Small intestine (tissue), 7 donors: ENCODE data around the gene ABCB7. TPM values are rescaled to one million over a fixed set of nuclear protein-coding genes. Genes with fewer than 3 reads are reported as not detected.
"Not testable (repeated sequence)": the region's sequence is repeated elsewhere in the genome, so short reads cannot be mapped to it uniquely, and the experiment has no call there.

Experiments used
- DNase-seq, 2 donors: peaks; one replicate each; pipeline versions ENCODE4 v3.0.0 to v3.0.0-alpha.2; 2013
- FAIRE-seq: peaks from 2 replicates; lab custom pipeline; 2012; peaks lifted over from hg19 to GRCh38; lab: Jason Lieb, UNC
- H3K27ac ChIP-seq, 3 donors: one replicate each; pipeline ENCODE4 v1.5.1; 2013; ENCODE audit warnings: low read length in 2 of 3, mild to moderate bottlenecking in 2 of 3, control low read depth in 1 of 3, inconsistent platforms in 1 of 3, low read depth in 1 of 3, moderate library complexity in 1 of 3
- H3K27me3 ChIP-seq, 3 donors: one replicate each; pipeline ENCODE4 v1.6.1; 2013; ENCODE audit warnings: low read length in 3 of 3, inconsistent platforms in 1 of 3; ENCODE audit not compliant: control insufficient read depth in 3 of 3, insufficient read depth in 3 of 3
- H3K36me3 ChIP-seq, 3 donors: one replicate each; pipeline ENCODE4 v1.6.1; 2013; ENCODE audit warnings: low read length in 3 of 3, inconsistent platforms in 1 of 3, low read depth in 1 of 3, mild to moderate bottlenecking in 1 of 3, moderate library complexity in 1 of 3; ENCODE audit not compliant: control insufficient read depth in 3 of 3, insufficient read depth in 2 of 3
- H3K4me1 ChIP-seq, 3 donors: one replicate each; pipeline ENCODE4 v1.6.1; 2013; ENCODE audit warnings: low read length in 2 of 3, inconsistent platforms in 1 of 3, low read depth in 1 of 3, mild to moderate bottlenecking in 1 of 3, moderate library complexity in 1 of 3; ENCODE audit not compliant: control insufficient read depth in 3 of 3, insufficient read depth in 2 of 3
- H3K4me3 ChIP-seq, 3 donors: one replicate each; pipeline ENCODE4 v1.5.1; 2013; ENCODE audit warnings: low read length in 3 of 3, control low read depth in 1 of 3, inconsistent platforms in 1 of 3, low read depth in 1 of 3, mild to moderate bottlenecking in 1 of 3, moderate library complexity in 1 of 3
- H3K9me3 ChIP-seq, 2 donors: one replicate each; pipeline ENCODE4 v1.6.1; 2013; ENCODE audit warnings: low read depth in 1 of 2, low read length in 1 of 2; ENCODE audit not compliant: control insufficient read depth in 2 of 2, insufficient read depth in 1 of 2
- WGBS, 3 donors: extraction: QIAGEN DNeasy Blood & Tissue Kit; methylation state at CpG; one replicate each; pipeline ENCODE4 v1.1.7; 2013; 5-methylcytosine and 5-hydroxymethylcytosine counted together
- polyA plus RNA-seq, 4 donors: library from polyadenylated mRNA; stranded (reverse) in 3 of 4; unstranded in 1 of 4; fragments of 200-250 nt in 3 of 4; fragments of 120-200 nt in 1 of 4; gene quantifications; one replicate each; pipeline versions ENCODE4 v1.2.1 to v1.2.3, GENCODE V29; 2013
- donor health status: healthy with polysubstance abuse.
- donor health status: control.
- donor health status: control.
- donor health status: Bipolar disorder and iron deficiency.
- donor health status: healthy.

ABCB7 gene
- polyA plus RNA-seq, 4 donors = 8.1 to 38.9 (median 12.3) TPM

DNA sequence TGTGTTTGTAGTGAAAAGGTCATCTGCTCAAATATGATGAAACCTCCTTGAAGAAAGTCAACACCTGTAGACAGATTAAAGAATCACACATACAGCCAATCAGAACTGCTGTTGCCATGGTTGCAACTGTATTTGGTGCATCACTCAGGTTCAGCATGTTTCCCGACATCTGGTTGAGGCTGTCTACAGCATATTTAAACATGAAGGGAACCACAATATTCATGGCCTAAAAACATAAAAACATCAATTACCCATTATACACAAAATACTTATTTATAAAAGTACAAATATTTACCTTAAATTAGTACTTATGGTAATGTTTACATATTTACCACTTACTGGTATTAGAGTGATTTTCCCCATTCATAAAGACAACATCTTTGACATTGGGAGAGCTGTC lies 79.7 kb downstream of the ABCB7 start:
- FAIRE-seq = no peak
- Histone ChIP-seq H3K27me3 (no peaks in the 10 kb centered on the region), H3K4me1 (no peaks in the 10 kb centered on the region), H3K9me3 (no peaks in the 10 kb centered on the region), H3K4me3 (no peak overlapping the region), H3K27ac (no peak overlapping the region), H3K36me3 (no peaks in the 10 kb centered on the region)
- WGBS, 3 donors = 67 to 88% (median 82%) methylated on average over 1 of the region's 1 CpG
- no peak for DNase-seq

DNA sequence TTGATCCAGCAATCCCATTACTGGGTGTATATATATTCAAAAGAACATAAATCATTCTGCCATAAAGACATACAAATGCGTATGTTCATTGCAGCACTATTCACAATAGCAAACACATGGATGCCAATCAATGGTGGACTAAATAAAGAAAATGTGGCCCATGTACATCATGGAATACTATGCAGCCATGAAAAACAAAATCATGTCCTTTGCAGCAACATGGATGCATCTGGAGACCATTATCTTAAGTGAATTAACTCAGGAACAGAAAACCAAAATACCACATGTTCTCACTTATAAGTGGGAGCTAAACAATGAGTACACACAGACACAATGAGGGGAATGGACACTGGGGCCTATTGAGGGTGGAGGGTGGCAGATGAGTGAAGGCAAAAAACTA lies 81.6 kb downstream of the ABCB7 start:
- no peak for DNase-seq
- no peaks in the 10 kb centered on the region for H3K9me3 ChIP-seq
- FAIRE-seq = no peak
- H3K27me3 ChIP-seq = no peaks in the 10 kb centered on the region
- no peak overlapping the region for H3K4me3 ChIP-seq
- 86 to 95% (median 93%) methylated on average over 1 of the region's 1 CpG for WGBS, 3 donors
- no peak overlapping the region for H3K27ac ChIP-seq
- no peaks in the 10 kb centered on the region for H3K36me3 ChIP-seq
- H3K4me1 ChIP-seq = no peaks in the 10 kb centered on the region

DNA sequence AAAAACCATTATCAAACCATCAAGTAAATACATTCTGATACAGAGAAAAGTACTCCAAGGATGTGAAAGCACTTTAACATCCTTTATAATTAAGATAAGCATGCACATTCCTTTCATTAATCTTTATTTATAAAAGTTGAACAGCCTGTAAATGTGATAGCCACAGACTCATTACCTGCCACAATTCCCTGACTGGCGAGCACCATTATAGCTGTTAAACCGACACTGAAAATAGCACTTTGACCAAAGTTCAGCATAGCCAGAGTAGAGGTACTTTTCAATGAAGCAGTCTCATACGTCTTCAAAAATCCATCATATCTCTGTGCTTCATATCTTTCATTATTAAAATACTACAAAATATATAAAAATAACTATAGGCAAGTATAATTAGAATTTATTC lies 84.7 kb downstream of the ABCB7 start:
- DNase-seq (peak; percentile 16 to 52), FAIRE-seq (no peak)
- Histone ChIP-seq H3K9me3 (no peaks in the 10 kb centered on the region), H3K36me3 (no peaks in the 10 kb centered on the region), H3K4me1 (no peaks in the 10 kb centered on the region), H3K27ac (no peak overlapping the region), H3K4me3 (no peak overlapping the region), H3K27me3 (no peaks in the 10 kb centered on the region)
- WGBS, 3 donors = 22 to 58% (median 38%) methylated on average over 3 of the region's 3 CpGs

DNA sequence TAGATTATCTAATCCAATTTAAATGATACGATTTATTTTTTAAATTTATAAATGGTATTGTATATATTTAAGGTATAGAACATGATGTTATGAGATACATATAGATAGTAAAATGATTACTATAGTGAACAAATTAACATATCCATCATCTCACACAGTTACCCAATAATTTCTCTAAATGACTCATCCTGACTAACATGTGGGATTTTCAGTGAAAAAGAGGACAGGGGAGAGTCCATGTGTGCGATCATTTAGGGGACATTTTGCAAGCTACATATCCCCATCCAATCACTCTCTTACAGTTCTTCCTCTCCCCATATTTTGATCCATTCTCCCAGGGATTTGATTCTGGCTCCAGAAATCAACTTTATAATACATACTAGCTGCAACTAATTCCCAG lies 88.2 kb downstream of the ABCB7 start:
- 82 to 94% (median 84%) methylated on average over 2 of the region's 2 CpGs for WGBS, 3 donors
- Histone ChIP-seq H3K27me3 (no peaks in the 10 kb centered on the region), H3K9me3 (no peaks in the 10 kb centered on the region), H3K27ac (no peak overlapping the region), H3K4me3 (no peak overlapping the region), H3K36me3 (no peaks in the 10 kb centered on the region), H3K4me1 (no peaks in the 10 kb centered on the region)
- FAIRE-seq (no peak), DNase-seq (no peak)

DNA sequence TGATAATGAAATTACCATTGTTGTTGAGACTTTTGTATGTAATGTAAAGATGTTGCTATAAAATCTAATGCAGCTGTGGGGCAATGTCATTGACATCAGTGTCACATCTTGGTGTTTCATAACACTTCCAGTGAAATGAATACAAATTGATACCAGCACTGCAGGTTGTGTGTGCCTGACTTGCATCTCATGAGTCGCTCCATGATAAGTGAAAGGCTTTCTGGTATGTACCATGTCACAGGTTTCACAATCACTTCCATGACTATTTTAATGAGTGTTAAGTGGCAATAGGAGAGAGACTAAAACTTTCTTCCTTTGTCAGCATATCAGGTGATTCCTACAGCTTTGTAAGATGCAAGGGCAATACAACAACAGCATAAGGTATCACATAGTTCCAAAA lies 94.4 kb downstream of the ABCB7 start:
- Histone ChIP-seq H3K9me3 (no peaks in the 10 kb centered on the region), H3K4me3 (no peak overlapping the region), H3K4me1 (no peaks in the 10 kb centered on the region), H3K27me3 (no peaks in the 10 kb centered on the region), H3K36me3 (peaks cover 0 to 2% (median 2%) of the 10 kb centered on the region in 3 donors), H3K27ac (no peak overlapping the region)
- 83 to 100% (median 94%) methylated on average over 1 of the region's 1 CpG for WGBS, 3 donors
- FAIRE-seq = no peak
- DNase-seq = no peak

DNA sequence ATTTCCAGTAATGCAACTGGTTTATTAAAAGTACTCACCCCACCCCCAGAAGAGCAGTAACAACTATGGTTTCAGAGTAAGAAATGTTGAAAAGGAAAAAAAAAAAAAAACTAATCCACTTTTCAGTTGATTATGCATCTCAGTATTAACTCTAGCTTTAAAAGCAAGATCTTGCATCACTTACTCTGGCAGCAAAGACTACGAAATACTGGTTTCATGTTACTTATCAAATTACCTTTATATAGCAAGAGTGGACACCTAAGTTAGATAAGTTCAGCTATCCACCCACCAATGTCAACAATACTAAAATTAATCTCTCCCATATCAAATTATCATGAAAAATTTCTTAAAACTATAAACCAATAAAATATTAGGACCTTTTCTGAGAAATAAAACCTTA lies 105.0 kb downstream of the ABCB7 start:
- no peaks in the 10 kb centered on the region for H3K36me3 ChIP-seq
- H3K27ac ChIP-seq = no peak overlapping the region
- 54 to 95% (median 82%) methylated on average over 1 of the region's 1 CpG for WGBS, 3 donors
- no peak for DNase-seq
- H3K4me3 ChIP-seq = no peak overlapping the region
- peaks cover 0 to 8% of the 10 kb centered on the region in 2 donors for H3K9me3 ChIP-seq
- no peaks in the 10 kb centered on the region for H3K4me1 ChIP-seq
- H3K27me3 ChIP-seq = no peaks in the 10 kb centered on the region
- no peak for FAIRE-seq

DNA sequence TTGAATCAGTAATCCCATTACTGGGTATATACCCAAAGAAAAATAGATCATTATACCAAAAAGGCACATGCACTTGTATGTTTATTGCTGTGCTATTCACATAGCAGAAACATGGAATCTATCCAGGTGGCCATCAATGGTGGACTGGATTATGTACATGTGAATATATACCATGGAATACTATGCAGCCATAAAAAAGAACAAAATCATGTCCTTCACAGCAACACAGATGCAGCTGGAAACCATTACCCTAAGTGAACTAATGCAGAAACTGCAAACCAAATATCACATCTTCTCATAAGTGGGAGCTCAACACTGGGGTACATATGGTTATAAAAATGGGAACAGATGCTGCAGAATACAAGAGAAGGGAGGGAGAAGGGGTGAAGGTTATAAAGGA lies 110.7 kb downstream of the ABCB7 start:
- H3K27ac ChIP-seq = no peak overlapping the region
- no peaks in the 10 kb centered on the region for H3K36me3 ChIP-seq
- no peak overlapping the region for H3K4me3 ChIP-seq
- DNase-seq (no peak), FAIRE-seq (no peak)
- H3K4me1 ChIP-seq = no peaks in the 10 kb centered on the region
- peaks cover 0 to 8% of the 10 kb centered on the region in 2 donors for H3K9me3 ChIP-seq
- no peaks in the 10 kb centered on the region for H3K27me3 ChIP-seq

DNA sequence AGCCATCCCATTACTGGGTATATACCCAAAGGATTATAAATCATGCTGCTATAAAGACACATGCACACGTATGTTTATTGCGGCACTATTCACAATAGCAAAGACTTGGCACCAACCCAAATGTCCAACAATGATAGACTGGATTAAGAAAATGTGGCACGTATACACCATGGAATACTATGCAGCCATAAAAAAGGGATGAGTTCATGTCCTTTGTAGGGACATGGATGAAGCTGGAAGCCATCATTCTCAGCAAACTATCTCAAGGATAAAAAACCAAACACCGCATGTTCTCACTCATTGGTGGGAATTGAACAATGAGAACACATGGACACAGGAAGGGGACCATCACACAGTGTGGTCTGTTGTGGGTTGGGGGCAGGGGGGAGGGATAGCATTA lies 111.9 kb downstream of the ABCB7 start:
- H3K9me3 ChIP-seq = peaks cover 0 to 17% of the 10 kb centered on the region in 2 donors
- H3K27me3 ChIP-seq, H3K4me3 ChIP-seq, DNase-seq, H3K4me1 ChIP-seq, H3K36me3 ChIP-seq, H3K27ac ChIP-seq, FAIRE-seq: not testable (repeated sequence)
- 76 to 100% (median 95%) methylated on average over 2 to 3 of the region's 4 CpGs for WGBS, 3 donors

DNA sequence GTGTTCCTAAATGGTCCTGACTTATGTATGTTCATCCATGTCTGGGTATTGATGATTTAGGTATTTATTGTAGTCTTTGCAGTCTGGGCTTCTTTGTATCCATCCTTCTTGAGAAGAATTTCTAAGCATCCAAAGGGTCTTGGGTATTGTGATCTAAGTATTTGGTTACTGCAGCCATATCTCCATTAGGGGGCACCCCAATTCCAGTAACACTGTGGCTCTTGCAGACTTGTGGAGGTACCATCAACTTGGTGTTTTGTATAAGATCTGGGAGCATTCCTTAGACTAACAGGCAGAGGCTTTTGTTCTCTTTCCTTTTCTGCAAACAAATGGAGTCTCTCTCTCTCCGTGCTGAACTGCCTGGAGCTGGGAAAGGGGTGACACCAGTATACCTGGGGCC lies 117.2 kb downstream of the ABCB7 start:
- 14 to 57% (median 33%) methylated on average over 1 of the region's 1 CpG for WGBS, 3 donors
- peak in 1 of 2 donors; percentile 5 for DNase-seq
- no peak for FAIRE-seq
- H3K27me3 ChIP-seq = no peaks in the 10 kb centered on the region
- peaks cover 0 to 12% of the 10 kb centered on the region in 2 donors for H3K9me3 ChIP-seq
- H3K36me3 ChIP-seq = no peaks in the 10 kb centered on the region
- H3K4me3 ChIP-seq = no peak overlapping the region
- no peak overlapping the region for H3K27ac ChIP-seq
- H3K4me1 ChIP-seq = no peaks in the 10 kb centered on the region
